HCT116 (cell line): ENCODE data around the gene RPRD1B. TPM values are rescaled to one million over a fixed set of nuclear protein-coding genes. Genes with fewer than 3 reads are reported as not detected.

Source experiments
- ATAC-seq: fragments of 200-7000 bp; cut with Tn5 transposase; 2 replicates; pipeline ENCODE4 v1.9.1; 2020; ENCODE audit warnings: mild to moderate bottlenecking, moderate library complexity
- BruUV-seq: library from RNA; stranded (reverse); fragments of 400-500 nt; replicated peaks from 2 replicates; lab custom pipeline; 2021; lab: Mats Ljungman, UMichigan
- CTCF ChIA-PET: fragments of 300-600 bp; sonication (Branson Sonifier 250); formaldehyde crosslinking; loops from one replicate; lab custom pipeline; 2021; ENCODE audit warnings: antibody characterized with exemption; lab: Charles Lee
- POLR2A ChIA-PET: fragments of 300-600, 350-600 bp; sonication (Branson Sonifier 250); formaldehyde crosslinking; loops from one replicate; lab custom pipeline; 2021; ENCODE audit warnings: antibody characterized with exemption; lab: Charles Lee
- RAD21 ChIA-PET, 2 experiments: fragments of 300-600 bp; sonication (Branson Sonifier 250); formaldehyde crosslinking; loops; one replicate each; lab custom pipeline; 2023; ENCODE audit warnings: low total read pairs in 2 of 2; ENCODE audit not compliant: uncharacterized antibody in 2 of 2, unreplicated experiment in 2 of 2, low non-redundant PET in 1 of 2; lab: Charles Lee
- DNase-seq: peaks from one replicate; pipeline ENCODE4 v3.0.0-alpha.2; 2010; ENCODE audit warnings: low read depth, low spot score
- H2AFZ ChIP-seq: fragments of 200-600 bp; shearing (Covaris generic), sonication (generic); 2 replicates; pipeline ENCODE4 v1.6.1; 2017; ENCODE audit warnings: low read depth, mixed run types, mixed read lengths, antibody characterized with exemption, low read length; ENCODE audit not compliant: poor library complexity, severe bottlenecking
- H3K27ac ChIP-seq: 2 replicates; pipeline ENCODE4 v1.5.1; 2012; ENCODE audit warnings: low read depth, low read length
- H3K27me3 ChIP-seq: fragments of 200-600 bp; sonication (generic); 2 replicates; pipeline ENCODE4 v1.6.1; 2016; ENCODE audit warnings: mixed run types, low read length, mixed read lengths; ENCODE audit not compliant: insufficient read depth
- H3K36me3 ChIP-seq, 2 experiments: fragments of 200-500 bp in 1 of 2; fragments of 200-600 bp in 1 of 2; sonication (Bioruptor generic) in 1 of 2; sonication (generic) in 1 of 2; 2 replicates each; pipeline versions ENCODE4 v1.5.1 to v1.6.1; 2014 to 2016; ENCODE audit warnings: low read length in 2 of 2, inconsistent platforms in 1 of 2, mixed read lengths in 1 of 2, mixed run types in 1 of 2; ENCODE audit not compliant: insufficient read depth in 2 of 2, control insufficient read depth in 1 of 2
- H3K4me1 ChIP-seq, 2 experiments: fragments of 200-600 bp in 1 of 2; sonication (generic) in 1 of 2; 2 replicates each; pipeline versions ENCODE4 v1.5.1 to v1.6.1; 2012 to 2017; ENCODE audit warnings: low read length in 2 of 2, inconsistent platforms in 1 of 2, mild to moderate bottlenecking in 1 of 2, mixed read lengths in 1 of 2, mixed run types in 1 of 2, moderate library complexity in 1 of 2; ENCODE audit not compliant: insufficient read depth in 2 of 2, control insufficient read depth in 1 of 2
- H3K4me2 ChIP-seq: fragments of 200-600 bp; sonication (generic); 2 replicates; pipeline ENCODE4 v1.6.1; 2017; ENCODE audit warnings: mixed run types, low read length, mixed read lengths
- H3K4me3 ChIP-seq, 2 experiments: fragments of 200-600 bp in 1 of 2; sonication (generic) in 1 of 2; replicated peaks in 1 of 2; 2 replicates each; pipeline ENCODE4 v1.5.1; 2011 to 2016; ENCODE audit warnings: low read length in 2 of 2, control low read depth in 1 of 2, low read depth in 1 of 2, mild to moderate bottlenecking in 1 of 2, mixed read lengths in 1 of 2, mixed run types in 1 of 2
- H3K79me2 ChIP-seq: fragments of 200-600 bp; sonication (generic); 2 replicates; pipeline ENCODE4 v1.6.1; 2017; ENCODE audit warnings: mild to moderate bottlenecking, mixed run types, low read length, moderate library complexity, mixed read lengths; ENCODE audit not compliant: insufficient read depth
- H3K9ac ChIP-seq: fragments of 200-600 bp; sonication (generic); 2 replicates; pipeline ENCODE4 v1.6.1; 2016; ENCODE audit warnings: low read length, mixed read lengths
- H3K9me2 ChIP-seq: fragments of 200-600 bp; sonication (generic), shearing (Covaris generic); 2 replicates; pipeline ENCODE4 v1.6.1; 2017; ENCODE audit warnings: mixed run types, mild to moderate bottlenecking, moderate library complexity; ENCODE audit not compliant: insufficient read depth
- H3K9me3 ChIP-seq, 2 experiments: fragments of 200-500 bp in 1 of 2; fragments of 200-600 bp in 1 of 2; sonication (Bioruptor generic) in 1 of 2; sonication (generic) in 1 of 2; 2 replicates each; pipeline ENCODE4 v1.6.1; 2014 to 2017; ENCODE audit warnings: low read length in 2 of 2, mixed read lengths in 2 of 2, inconsistent platforms in 1 of 2, low read depth in 1 of 2, mild to moderate bottlenecking in 1 of 2, mixed run types in 1 of 2, moderate library complexity in 1 of 2; ENCODE audit not compliant: control insufficient read depth in 1 of 2, insufficient read depth in 1 of 2
- H4K20me1 ChIP-seq: fragments of 200-600 bp; sonication (generic), shearing (Covaris generic); 2 replicates; pipeline ENCODE4 v1.6.1; 2017; ENCODE audit warnings: mixed run types, mild to moderate bottlenecking, moderate library complexity; ENCODE audit not compliant: insufficient read depth
- ATF3 ChIP-seq: IDR thresholded peaks from 2 replicates; pipeline ENCODE4 v1.6.1; 2012
- CBX3 ChIP-seq: IDR thresholded peaks from 2 replicates; pipeline ENCODE4 v1.6.1; 2012; ENCODE audit warnings: low read depth
- EGR1 ChIP-seq: IDR thresholded peaks from 2 replicates; pipeline ENCODE4 v1.6.1; 2012; ENCODE audit warnings: low read depth
- ELF1 ChIP-seq: IDR thresholded peaks from 2 replicates; pipeline ENCODE4 v1.6.1; 2012; ENCODE audit warnings: low read depth, borderline replicate concordance
- EZH2 ChIP-seq: fragments of 200-600 bp; sonication (generic); IDR thresholded peaks from 2 replicates; pipeline ENCODE4 v1.6.1; 2017; ENCODE audit warnings: antibody characterized with exemption, mixed run types
- EZH2phosphoT487 ChIP-seq: fragments of 200-600 bp; IDR thresholded peaks from 2 replicates; pipeline ENCODE4 v1.6.1; 2018; ENCODE audit warnings: antibody characterized with exemption, borderline replicate concordance
- FOSL1 ChIP-seq: IDR thresholded peaks from 2 replicates; pipeline ENCODE4 v1.6.1; 2012; ENCODE audit warnings: low read depth
- JUND ChIP-seq: IDR thresholded peaks from 2 replicates; pipeline ENCODE4 v1.6.1; 2012
- POLR2A ChIP-seq: IDR thresholded peaks from 2 replicates; pipeline ENCODE4 v1.7.0; 2011; ENCODE audit warnings: borderline replicate concordance; ENCODE audit not compliant: insufficient read depth, insufficient read length; ENCODE audit errors: extremely low read depth
- POLR2AphosphoS5 ChIP-seq: IDR thresholded peaks from 2 replicates; pipeline ENCODE4 v1.6.1; 2011; ENCODE audit warnings: mild to moderate bottlenecking, low read depth, low read length, moderate library complexity
- SIN3A ChIP-seq: IDR thresholded peaks from 2 replicates; pipeline ENCODE4 v1.6.1; 2012; ENCODE audit warnings: low read depth
- SP1 ChIP-seq: IDR thresholded peaks from 2 replicates; pipeline ENCODE4 v1.6.1; 2012; ENCODE audit warnings: low read depth
- SRF ChIP-seq: IDR thresholded peaks from 2 replicates; pipeline ENCODE4 v1.6.1; 2012; ENCODE audit warnings: low read depth
- TCF7L2 ChIP-seq: IDR thresholded peaks from 2 replicates; pipeline ENCODE4 v1.7.0; 2011; ENCODE audit warnings: borderline replicate concordance, inconsistent platforms; ENCODE audit not compliant: insufficient read depth, insufficient read length; ENCODE audit errors: extremely low read depth
- YY1 ChIP-seq: IDR thresholded peaks from 2 replicates; pipeline ENCODE4 v1.6.1; 2011; ENCODE audit warnings: low read length, low read depth, moderate library complexity, mild to moderate bottlenecking; ENCODE audit not compliant: insufficient replicate concordance; ENCODE audit errors: extremely low read depth
- ZBTB33 ChIP-seq: IDR thresholded peaks from 2 replicates; pipeline ENCODE4 v1.6.1; 2011; ENCODE audit warnings: mild to moderate bottlenecking, low read length, moderate library complexity; ENCODE audit not compliant: insufficient replicate concordance; ENCODE audit errors: extremely low read depth
- ZFX ChIP-seq: fragments of 450-650 bp; IDR thresholded peaks from 2 replicates; pipeline ENCODE4 v1.6.1; 2017
- intact Hi-C: fragments of 100-400 bp; cut with micrococcal nuclease; formaldehyde crosslinking; loops from 2 replicates; pipeline ENCODE4 v1.10.0; 2022
- total RNA-seq: library from RNA; stranded (reverse); gene quantifications from one replicate; pipeline ENCODE4 v1.2.1, GENCODE V29; 2021; ENCODE audit not compliant: unreplicated experiment
- TF ChIP-seq, protein P1 (sequence below): IDR thresholded peaks from 2 replicates; pipeline ENCODE4 v1.6.1; 2012; ENCODE audit warnings: low read depth
- TF ChIP-seq, protein P2 (sequence below), 3 experiments: fragments of 200-600 bp in 1 of 3; sonication (generic) in 1 of 3; IDR thresholded peaks in 2 of 3; conservative IDR thresholded peaks in 1 of 3; 2 replicates each; pipeline ENCODE4 v1.5.1; 2012 to 2017; ENCODE audit warnings: low read depth in 2 of 3, low read length in 2 of 3, antibody characterized with exemption in 1 of 3, borderline replicate concordance in 1 of 3, control low read depth in 1 of 3, mild to moderate bottlenecking in 1 of 3, mixed read lengths in 1 of 3, mixed run types in 1 of 3, moderate library complexity in 1 of 3; ENCODE audit not compliant: insufficient read depth in 1 of 3

Gene RPRD1B
- total RNA-seq, 1 experiment from 2014 or later: 30.7 TPM

GRCh38 chr20:38067717-38068365 lies 34.3 kb downstream of the RPRD1B start:
- BruUV-seq: no TSS peak
- H3K9me3 ChIP-seq: no peaks in the 10 kb centered on the region
- DNase-seq (no peak), ATAC-seq (no peak)
- no peak overlapping the region for H3K9ac ChIP-seq
- H3K79me2 ChIP-seq: no peaks in the 10 kb centered on the region
- H3K36me3 ChIP-seq: peaks cover 44 to 48% of the 10 kb centered on the region in 2 experiments
- no peak overlapping the region for H2AFZ ChIP-seq
- ChIA-PET RAD21 (no interaction called here), POLR2A (no interaction called here), CTCF (no interaction called here)
- H3K27me3 ChIP-seq: no peaks in the 10 kb centered on the region
- H3K9me2 ChIP-seq: no peaks in the 10 kb centered on the region
- TF ChIP-seq YY1: no peak
- no peak for TF ChIP-seq EZH2
- TF ChIP-seq POLR2AphosphoS5: no peak
- TF ChIP-seq ZBTB33: no peak
- TF ChIP-seq, protein P1, sequence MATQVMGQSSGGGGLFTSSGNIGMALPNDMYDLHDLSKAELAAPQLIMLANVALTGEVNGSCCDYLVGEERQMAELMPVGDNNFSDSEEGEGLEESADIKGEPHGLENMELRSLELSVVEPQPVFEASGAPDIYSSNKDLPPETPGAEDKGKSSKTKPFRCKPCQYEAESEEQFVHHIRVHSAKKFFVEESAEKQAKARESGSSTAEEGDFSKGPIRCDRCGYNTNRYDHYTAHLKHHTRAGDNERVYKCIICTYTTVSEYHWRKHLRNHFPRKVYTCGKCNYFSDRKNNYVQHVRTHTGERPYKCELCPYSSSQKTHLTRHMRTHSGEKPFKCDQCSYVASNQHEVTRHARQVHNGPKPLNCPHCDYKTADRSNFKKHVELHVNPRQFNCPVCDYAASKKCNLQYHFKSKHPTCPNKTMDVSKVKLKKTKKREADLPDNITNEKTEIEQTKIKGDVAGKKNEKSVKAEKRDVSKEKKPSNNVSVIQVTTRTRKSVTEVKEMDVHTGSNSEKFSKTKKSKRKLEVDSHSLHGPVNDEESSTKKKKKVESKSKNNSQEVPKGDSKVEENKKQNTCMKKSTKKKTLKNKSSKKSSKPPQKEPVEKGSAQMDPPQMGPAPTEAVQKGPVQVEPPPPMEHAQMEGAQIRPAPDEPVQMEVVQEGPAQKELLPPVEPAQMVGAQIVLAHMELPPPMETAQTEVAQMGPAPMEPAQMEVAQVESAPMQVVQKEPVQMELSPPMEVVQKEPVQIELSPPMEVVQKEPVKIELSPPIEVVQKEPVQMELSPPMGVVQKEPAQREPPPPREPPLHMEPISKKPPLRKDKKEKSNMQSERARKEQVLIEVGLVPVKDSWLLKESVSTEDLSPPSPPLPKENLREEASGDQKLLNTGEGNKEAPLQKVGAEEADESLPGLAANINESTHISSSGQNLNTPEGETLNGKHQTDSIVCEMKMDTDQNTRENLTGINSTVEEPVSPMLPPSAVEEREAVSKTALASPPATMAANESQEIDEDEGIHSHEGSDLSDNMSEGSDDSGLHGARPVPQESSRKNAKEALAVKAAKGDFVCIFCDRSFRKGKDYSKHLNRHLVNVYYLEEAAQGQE: no peak
- no peak for TF ChIP-seq EGR1
- no peak for TF ChIP-seq SIN3A
- TF ChIP-seq TCF7L2: no peak
- no peak for TF ChIP-seq EZH2phosphoT487
- TF ChIP-seq SRF: no peak
- no peak for TF ChIP-seq JUND
- TF ChIP-seq ZFX: no peak
- TF ChIP-seq CBX3: no peak
- no peak for TF ChIP-seq ATF3
- no peak for TF ChIP-seq FOSL1
- TF ChIP-seq ELF1: no peak
- TF ChIP-seq POLR2A: no peak
- TF ChIP-seq, protein P2, sequence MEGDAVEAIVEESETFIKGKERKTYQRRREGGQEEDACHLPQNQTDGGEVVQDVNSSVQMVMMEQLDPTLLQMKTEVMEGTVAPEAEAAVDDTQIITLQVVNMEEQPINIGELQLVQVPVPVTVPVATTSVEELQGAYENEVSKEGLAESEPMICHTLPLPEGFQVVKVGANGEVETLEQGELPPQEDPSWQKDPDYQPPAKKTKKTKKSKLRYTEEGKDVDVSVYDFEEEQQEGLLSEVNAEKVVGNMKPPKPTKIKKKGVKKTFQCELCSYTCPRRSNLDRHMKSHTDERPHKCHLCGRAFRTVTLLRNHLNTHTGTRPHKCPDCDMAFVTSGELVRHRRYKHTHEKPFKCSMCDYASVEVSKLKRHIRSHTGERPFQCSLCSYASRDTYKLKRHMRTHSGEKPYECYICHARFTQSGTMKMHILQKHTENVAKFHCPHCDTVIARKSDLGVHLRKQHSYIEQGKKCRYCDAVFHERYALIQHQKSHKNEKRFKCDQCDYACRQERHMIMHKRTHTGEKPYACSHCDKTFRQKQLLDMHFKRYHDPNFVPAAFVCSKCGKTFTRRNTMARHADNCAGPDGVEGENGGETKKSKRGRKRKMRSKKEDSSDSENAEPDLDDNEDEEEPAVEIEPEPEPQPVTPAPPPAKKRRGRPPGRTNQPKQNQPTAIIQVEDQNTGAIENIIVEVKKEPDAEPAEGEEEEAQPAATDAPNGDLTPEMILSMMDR (IDR thresholded peaks at IDR 0.05 in 2 of 3, conservative IDR thresholded peaks at IDR 0.05 in 1 of 3; ENCODE audit: borderline replicate concordance in 1 of 3, insufficient read depth in 1 of 3, low read depth in 2 of 3, low read length in 2 of 3): no peak
- TF ChIP-seq SP1: no peak
- no peaks in the 10 kb centered on the region for H4K20me1 ChIP-seq
- H3K4me1 ChIP-seq: no peaks in the 10 kb centered on the region
- no peak overlapping the region for H3K27ac ChIP-seq
- intact Hi-C loops: no loop called here
- H3K4me2 ChIP-seq: no peak overlapping the region
- H3K4me3 ChIP-seq: no peak overlapping the region
